ENCODE measurements around the gene OCRL.

OCRL gene

DNA sequence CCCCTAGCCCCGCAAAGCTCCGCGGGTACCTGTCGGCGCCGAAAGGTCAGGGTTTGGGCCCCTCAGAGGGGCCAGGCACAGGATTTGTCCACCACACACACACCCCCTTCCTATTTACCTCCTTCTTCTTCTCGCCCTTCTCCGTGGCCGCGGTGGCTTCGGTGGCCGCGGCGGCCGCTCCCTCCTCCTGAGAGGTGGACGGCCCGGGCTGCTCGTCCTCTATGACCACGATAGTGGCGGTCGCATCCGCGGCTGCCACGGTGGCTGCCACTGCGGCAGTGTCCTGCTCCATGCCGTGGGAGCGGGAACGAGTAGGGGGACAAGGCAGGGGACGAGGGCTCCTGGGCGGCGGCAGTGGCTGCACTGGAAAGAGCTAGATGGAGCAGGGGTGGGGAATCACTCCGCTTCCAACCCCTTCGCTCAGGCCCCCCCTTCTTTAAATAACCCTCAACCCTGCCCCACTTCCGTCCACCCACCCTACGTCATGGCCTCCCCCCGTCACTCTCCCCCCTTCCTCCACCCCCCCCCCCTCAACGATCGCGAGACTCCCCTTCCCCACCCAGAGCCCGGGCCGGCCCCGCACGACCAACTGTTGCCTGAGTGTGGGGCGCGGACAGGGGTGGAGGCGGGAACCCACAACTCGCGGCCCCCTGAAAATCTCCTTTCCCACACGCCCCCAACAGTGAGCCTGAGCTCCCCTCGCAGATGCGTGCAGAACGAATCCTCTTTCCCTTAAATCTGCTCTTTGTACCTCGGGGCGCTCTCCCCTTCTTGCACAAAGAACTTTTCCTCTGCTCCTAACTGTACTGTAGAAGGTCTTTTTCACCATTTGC, 16.8 kb upstream of the OCRL start, which contains the start of gene SMARCA1:
SMARCA1 (minus strand) TSS at position 412 of the 833 bp plus-strand sequence; CDS start at position 292, 120 bp downstream.
- TF ChIP-seq, protein P1, sequence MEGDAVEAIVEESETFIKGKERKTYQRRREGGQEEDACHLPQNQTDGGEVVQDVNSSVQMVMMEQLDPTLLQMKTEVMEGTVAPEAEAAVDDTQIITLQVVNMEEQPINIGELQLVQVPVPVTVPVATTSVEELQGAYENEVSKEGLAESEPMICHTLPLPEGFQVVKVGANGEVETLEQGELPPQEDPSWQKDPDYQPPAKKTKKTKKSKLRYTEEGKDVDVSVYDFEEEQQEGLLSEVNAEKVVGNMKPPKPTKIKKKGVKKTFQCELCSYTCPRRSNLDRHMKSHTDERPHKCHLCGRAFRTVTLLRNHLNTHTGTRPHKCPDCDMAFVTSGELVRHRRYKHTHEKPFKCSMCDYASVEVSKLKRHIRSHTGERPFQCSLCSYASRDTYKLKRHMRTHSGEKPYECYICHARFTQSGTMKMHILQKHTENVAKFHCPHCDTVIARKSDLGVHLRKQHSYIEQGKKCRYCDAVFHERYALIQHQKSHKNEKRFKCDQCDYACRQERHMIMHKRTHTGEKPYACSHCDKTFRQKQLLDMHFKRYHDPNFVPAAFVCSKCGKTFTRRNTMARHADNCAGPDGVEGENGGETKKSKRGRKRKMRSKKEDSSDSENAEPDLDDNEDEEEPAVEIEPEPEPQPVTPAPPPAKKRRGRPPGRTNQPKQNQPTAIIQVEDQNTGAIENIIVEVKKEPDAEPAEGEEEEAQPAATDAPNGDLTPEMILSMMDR (IDR thresholded peaks at IDR 0.05; ENCODE audit: borderline replicate concordance, insufficient read depth, low read depth, low read length), result no peak
- peak within 1 kb of the TSS; percentile 43 for H3K4me3 ChIP-seq (ENCODE audit: low read depth, low read length)

DNA sequence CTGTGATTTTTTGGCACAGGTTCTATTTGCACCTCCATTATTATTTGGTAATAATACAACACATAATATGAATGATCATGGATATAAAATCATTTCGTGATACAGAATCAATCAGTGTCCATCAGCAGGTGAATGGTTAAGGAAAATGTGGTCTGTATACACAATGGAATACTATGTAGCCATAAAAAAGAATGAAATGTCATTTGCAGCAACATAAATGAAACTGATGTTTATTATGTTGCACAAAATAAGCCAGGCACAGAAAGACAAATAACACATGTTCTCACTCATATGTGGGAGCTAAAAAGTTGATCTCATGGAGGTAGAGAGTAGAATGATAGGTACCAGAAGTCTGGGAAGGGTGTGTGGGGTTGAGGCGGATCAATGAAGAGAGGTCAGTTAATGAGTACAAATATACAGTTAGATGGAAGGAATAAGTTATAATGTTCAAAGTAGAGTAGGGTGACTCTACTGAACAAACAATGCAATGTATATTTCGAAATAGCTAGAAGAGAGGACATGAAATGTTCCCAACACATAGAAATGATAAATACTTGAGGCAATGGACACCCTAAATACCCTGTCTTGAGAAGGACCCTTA, 15.7 kb upstream of the OCRL start:
- H3K4me3 ChIP-seq (ENCODE audit: low read depth, low read length), result no peak overlapping the region

GRCh38 chrX:129525162-129525561, 14.9 kb upstream of the OCRL start:
- TF ChIP-seq, protein P1 (IDR thresholded peaks at IDR 0.05; ENCODE audit: borderline replicate concordance, insufficient read depth, low read depth, low read length), result no peak
- no peak overlapping the region for H3K4me3 ChIP-seq (ENCODE audit: low read depth, low read length)

More for the DNA sequence above, 15.7 kb upstream of the OCRL start:
- TF ChIP-seq, protein P1 (IDR thresholded peaks at IDR 0.05; ENCODE audit: borderline replicate concordance, insufficient read depth, low read depth, low read length), result no peak

DNA sequence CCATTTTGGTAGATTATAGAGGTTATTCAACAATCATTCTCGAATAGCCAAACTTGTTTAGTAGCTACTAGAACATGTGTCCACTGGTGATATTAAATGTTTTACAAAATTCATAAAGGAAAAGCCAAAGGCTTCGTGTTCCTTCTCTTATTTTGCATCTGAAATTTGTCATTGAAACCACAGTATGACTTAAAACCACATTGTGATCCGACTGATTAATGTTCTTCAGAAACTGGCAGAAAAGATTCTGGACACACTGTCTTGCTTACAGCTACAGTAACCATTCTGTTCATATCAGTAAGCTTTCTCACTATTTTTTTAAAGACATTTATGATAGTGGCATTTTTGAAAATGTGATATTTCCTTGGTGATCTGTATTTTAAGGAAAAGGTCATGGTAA, 14.2 kb upstream of the OCRL start:
- H3K4me3 ChIP-seq (ENCODE audit: low read depth, low read length), result no peak overlapping the region
- TF ChIP-seq, protein P1 (IDR thresholded peaks at IDR 0.05; ENCODE audit: borderline replicate concordance, insufficient read depth, low read depth, low read length), result no peak

DNA sequence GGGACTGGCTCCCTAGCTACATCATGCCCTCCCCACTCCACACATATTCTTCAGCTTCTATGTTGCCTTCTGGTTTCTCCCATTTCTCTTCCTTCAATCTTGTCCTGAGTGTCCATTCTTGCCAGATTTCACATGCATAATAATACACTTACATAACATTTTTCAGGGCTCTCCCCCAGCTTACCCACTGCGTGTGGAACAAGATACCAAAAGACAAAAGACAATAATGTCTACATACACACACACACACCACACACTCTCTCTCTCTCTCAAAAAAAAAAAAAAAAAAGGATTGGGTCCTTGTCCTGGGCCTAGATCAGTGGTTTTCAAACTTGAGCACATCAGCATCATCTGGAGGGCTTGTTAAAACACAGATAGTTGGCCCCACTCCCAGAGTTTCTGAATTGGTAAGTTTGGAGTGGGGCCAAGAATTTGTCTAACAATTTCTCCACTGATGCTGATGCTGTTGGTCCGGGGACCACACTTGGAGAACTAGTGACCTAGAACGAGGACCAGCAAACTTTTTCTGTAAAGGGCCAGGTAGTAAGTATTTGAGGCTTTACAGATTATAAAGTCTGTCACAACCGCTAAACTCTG, 10.3 kb upstream of the OCRL start:
- no peak overlapping the region for H3K4me3 ChIP-seq (ENCODE audit: low read depth, low read length)
- TF ChIP-seq, protein P1 (IDR thresholded peaks at IDR 0.05; ENCODE audit: borderline replicate concordance, insufficient read depth, low read depth, low read length), result no peak

DNA sequence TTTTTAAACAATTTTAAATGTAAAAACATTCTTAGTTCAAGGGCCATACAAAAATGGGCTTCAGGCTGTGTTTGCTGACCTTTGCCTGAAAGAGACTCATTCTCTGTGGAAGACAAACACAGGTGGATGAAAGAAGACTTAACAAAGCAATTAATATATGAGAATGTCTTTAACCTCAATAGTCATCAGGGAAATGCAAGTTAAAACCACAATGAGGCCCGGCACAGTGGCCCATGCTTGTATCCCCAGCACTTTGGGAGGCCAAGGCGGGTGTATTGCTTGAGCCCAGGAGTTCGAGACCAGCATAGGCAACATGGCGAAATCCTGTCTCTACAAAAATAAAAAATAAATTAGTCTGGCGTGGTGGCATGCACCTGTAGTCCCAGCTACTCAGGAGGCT, 9.6 kb upstream of the OCRL start:
- no peak overlapping the region for H3K4me3 ChIP-seq (ENCODE audit: low read depth, low read length)
- TF ChIP-seq, protein P1 (IDR thresholded peaks at IDR 0.05; ENCODE audit: borderline replicate concordance, insufficient read depth, low read depth, low read length), result no peak

Measured in GM12875 (cell line).